Trophoblast cell (in vitro differentiated cells and primary cell): ENCODE data around the gene RTN4R.
"Not testable (repeated sequence)": the region's sequence is repeated elsewhere in the genome, so short reads cannot be mapped to it uniquely, and the experiment has no call there.

Experiments used
- DNase-seq, 2 donors: peaks; one replicate each; pipeline ENCODE4 v3.0.0-alpha.2; 2016
- H2AFZ ChIP-seq: 2 replicates; pipeline ENCODE4 v1.6.1; 2013; ENCODE audit warnings: low read length, moderate library complexity, mild to moderate bottlenecking; ENCODE audit not compliant: insufficient read depth, poor library complexity
- H2AK5ac ChIP-seq: 2 replicates; pipeline ENCODE4 v1.6.1; 2013; ENCODE audit warnings: mild to moderate bottlenecking, low read length
- H2BK120ac ChIP-seq: 2 replicates; pipeline ENCODE4 v1.6.1; 2013; ENCODE audit warnings: low read length, mild to moderate bottlenecking, moderate library complexity; ENCODE audit not compliant: insufficient read depth, poor library complexity
- H2BK12ac ChIP-seq: 2 replicates; pipeline ENCODE4 v1.6.1; 2013; ENCODE audit warnings: mild to moderate bottlenecking, low read length, moderate library complexity
- H2BK5ac ChIP-seq: 2 replicates; pipeline ENCODE4 v1.6.1; 2013; ENCODE audit warnings: low read length, low read depth, moderate library complexity, mild to moderate bottlenecking; ENCODE audit not compliant: poor library complexity
- H3K14ac ChIP-seq: 2 replicates; pipeline ENCODE4 v1.6.1; 2013; ENCODE audit warnings: mild to moderate bottlenecking, low read length
- H3K18ac ChIP-seq: 2 replicates; pipeline ENCODE4 v1.6.1; 2013; ENCODE audit warnings: mild to moderate bottlenecking, low read length
- H3K23ac ChIP-seq: 2 replicates; pipeline ENCODE4 v1.6.1; 2013; ENCODE audit warnings: low read length
- H3K27ac ChIP-seq: 2 replicates; pipeline ENCODE4 v1.5.1; 2013; ENCODE audit warnings: low read depth, mild to moderate bottlenecking, inconsistent platforms, low read length, moderate library complexity
- H3K27me3 ChIP-seq: 2 replicates; pipeline ENCODE4 v1.6.1; 2013; ENCODE audit warnings: inconsistent platforms, mild to moderate bottlenecking, low read length, moderate library complexity; ENCODE audit not compliant: insufficient read depth
- H3K36me3 ChIP-seq, 2 experiments: 1 replicate in 1 of 2; 2 replicates in 1 of 2; pipeline ENCODE4 v1.6.1; 2013; ENCODE audit warnings: low read length in 2 of 2, mild to moderate bottlenecking in 2 of 2, moderate library complexity in 1 of 2; ENCODE audit not compliant: insufficient read depth in 2 of 2, control insufficient read depth in 1 of 2
- H3K4ac ChIP-seq: 2 replicates; pipeline ENCODE4 v1.6.1; 2013; ENCODE audit warnings: low read depth, mild to moderate bottlenecking, low read length, moderate library complexity
- H3K4me1 ChIP-seq, 2 experiments: 1 replicate in 1 of 2; 2 replicates in 1 of 2; pipeline ENCODE4 v1.6.1; 2013; ENCODE audit warnings: low read length in 2 of 2, mild to moderate bottlenecking in 2 of 2, moderate library complexity in 1 of 2; ENCODE audit not compliant: insufficient read depth in 2 of 2, control insufficient read depth in 1 of 2
- H3K4me2 ChIP-seq: 2 replicates; pipeline ENCODE4 v1.6.1; 2013; ENCODE audit warnings: inconsistent platforms, mild to moderate bottlenecking, low read length, moderate library complexity
- H3K4me3 ChIP-seq: 2 replicates; pipeline ENCODE4 v1.5.1; 2013; ENCODE audit warnings: mild to moderate bottlenecking, low read depth, low read length, inconsistent platforms
- H3K79me1 ChIP-seq: one replicate; pipeline ENCODE4 v1.6.1; 2013; ENCODE audit warnings: low read length
- H3K79me2 ChIP-seq: 2 replicates; pipeline ENCODE4 v1.6.1; 2013; ENCODE audit warnings: low read length, mild to moderate bottlenecking; ENCODE audit not compliant: control insufficient read depth, insufficient read depth, poor library complexity
- H3K9ac ChIP-seq: 2 replicates; pipeline ENCODE4 v1.6.1; 2013; ENCODE audit warnings: mild to moderate bottlenecking, low read length
- H3K9me3 ChIP-seq: 2 replicates; pipeline ENCODE4 v1.6.1; 2013; ENCODE audit warnings: low read depth, mild to moderate bottlenecking, control low read depth, inconsistent platforms, low read length; ENCODE audit not compliant: insufficient read depth
- H4K12ac ChIP-seq: 2 replicates; pipeline ENCODE4 v1.6.1; 2013; ENCODE audit warnings: low read depth, mild to moderate bottlenecking, low read length, moderate library complexity
- H4K8ac ChIP-seq: 2 replicates; pipeline ENCODE4 v1.6.1; 2013; ENCODE audit warnings: low read depth, mild to moderate bottlenecking, low read length, moderate library complexity
- H4K91ac ChIP-seq: one replicate; pipeline ENCODE4 v1.6.1; 2013; ENCODE audit warnings: low read depth, mild to moderate bottlenecking, low read length, moderate library complexity
- WGBS: extraction: QIAGEN DNeasy Blood & Tissue Kit; methylation state at CpG from one replicate; pipeline ENCODE4 v1.1.7; 2013; ENCODE audit warnings: missing lambda C conversion rate; ENCODE audit not compliant: insufficient read length, insufficient coverage; ENCODE audit errors: extremely low coverage; 5-methylcytosine and 5-hydroxymethylcytosine counted together

RTN4R gene

GRCh38 chr22:20308806-20309650 lies 40.9 kb upstream of the RTN4R start:
- not testable (repeated sequence) for H3K4me2 ChIP-seq, H3K14ac ChIP-seq, H3K4ac ChIP-seq, H2AK5ac ChIP-seq, H2BK12ac ChIP-seq, H3K27me3 ChIP-seq, H3K27ac ChIP-seq, H2BK120ac ChIP-seq, H3K9ac ChIP-seq, H4K8ac ChIP-seq, DNase-seq, H3K36me3 ChIP-seq, H3K23ac ChIP-seq, H4K91ac ChIP-seq, H3K79me2 ChIP-seq, H3K4me1 ChIP-seq, H3K18ac ChIP-seq, H3K9me3 ChIP-seq, H3K79me1 ChIP-seq, H2AFZ ChIP-seq, H2BK5ac ChIP-seq, H4K12ac ChIP-seq, H3K4me3 ChIP-seq
- WGBS = no CpG with 5 or more reads among the region's 22 CpGs

DNA sequence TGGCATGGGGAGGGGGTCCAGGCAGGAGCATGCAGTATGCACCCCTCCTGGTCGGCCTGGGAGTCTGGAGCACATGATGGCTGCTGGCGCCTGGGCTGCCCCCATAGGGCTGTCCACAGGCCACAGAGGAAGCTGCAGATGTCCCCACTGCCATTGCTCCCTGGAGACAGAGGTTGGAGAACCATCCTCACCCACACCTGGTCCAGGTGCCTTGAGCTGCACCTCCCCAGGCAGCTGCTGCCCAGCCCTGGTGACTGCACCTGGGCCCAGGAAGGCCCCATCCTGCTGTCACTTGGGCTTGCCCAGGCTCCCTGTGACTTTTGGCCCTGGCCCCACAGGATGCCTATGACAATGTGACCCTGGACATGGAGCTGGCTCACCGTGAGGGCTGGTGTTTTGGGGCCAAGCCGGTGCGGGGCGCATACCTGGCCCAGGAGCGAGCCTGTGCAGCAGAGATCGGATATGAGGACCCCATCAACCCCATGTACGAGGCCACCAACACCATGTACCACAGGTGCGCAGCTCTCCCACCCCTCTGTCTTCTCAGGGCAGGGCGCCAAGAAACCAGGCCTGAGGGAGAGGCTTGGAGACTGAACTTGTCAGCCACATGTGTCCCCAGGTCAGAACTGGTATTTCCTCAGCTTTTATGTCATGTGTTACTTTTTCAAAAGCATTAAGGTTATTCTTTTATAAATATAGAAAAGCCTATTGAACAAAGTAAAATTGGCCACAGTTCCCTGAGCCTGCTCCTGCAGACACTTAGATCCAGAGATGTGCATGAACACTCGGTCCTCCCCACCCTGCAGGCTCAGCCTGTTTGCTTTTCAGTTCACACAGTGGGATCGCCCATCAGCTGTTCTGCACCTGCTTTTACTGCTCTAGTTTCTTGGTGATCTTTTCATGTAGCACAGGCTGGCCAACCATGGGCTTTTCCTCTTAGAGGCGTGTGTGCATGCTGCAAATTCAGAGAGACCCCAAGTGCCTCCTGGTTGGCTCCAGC lies 39.6 kb upstream of the RTN4R start:
- not testable (repeated sequence) for H3K23ac ChIP-seq, H4K91ac ChIP-seq, H4K12ac ChIP-seq, H3K4me2 ChIP-seq, H3K4me3 ChIP-seq, H3K9me3 ChIP-seq, H3K14ac ChIP-seq, H3K36me3 ChIP-seq, H3K79me2 ChIP-seq, H2AFZ ChIP-seq, H2AK5ac ChIP-seq, H3K27me3 ChIP-seq, H3K18ac ChIP-seq, H3K9ac ChIP-seq, H3K4me1 ChIP-seq, H2BK5ac ChIP-seq, DNase-seq, H2BK12ac ChIP-seq, H4K8ac ChIP-seq, H3K4ac ChIP-seq, H2BK120ac ChIP-seq, H3K27ac ChIP-seq, H3K79me1 ChIP-seq
- WGBS = no CpG with 5 or more reads among the region's 14 CpGs

DNA sequence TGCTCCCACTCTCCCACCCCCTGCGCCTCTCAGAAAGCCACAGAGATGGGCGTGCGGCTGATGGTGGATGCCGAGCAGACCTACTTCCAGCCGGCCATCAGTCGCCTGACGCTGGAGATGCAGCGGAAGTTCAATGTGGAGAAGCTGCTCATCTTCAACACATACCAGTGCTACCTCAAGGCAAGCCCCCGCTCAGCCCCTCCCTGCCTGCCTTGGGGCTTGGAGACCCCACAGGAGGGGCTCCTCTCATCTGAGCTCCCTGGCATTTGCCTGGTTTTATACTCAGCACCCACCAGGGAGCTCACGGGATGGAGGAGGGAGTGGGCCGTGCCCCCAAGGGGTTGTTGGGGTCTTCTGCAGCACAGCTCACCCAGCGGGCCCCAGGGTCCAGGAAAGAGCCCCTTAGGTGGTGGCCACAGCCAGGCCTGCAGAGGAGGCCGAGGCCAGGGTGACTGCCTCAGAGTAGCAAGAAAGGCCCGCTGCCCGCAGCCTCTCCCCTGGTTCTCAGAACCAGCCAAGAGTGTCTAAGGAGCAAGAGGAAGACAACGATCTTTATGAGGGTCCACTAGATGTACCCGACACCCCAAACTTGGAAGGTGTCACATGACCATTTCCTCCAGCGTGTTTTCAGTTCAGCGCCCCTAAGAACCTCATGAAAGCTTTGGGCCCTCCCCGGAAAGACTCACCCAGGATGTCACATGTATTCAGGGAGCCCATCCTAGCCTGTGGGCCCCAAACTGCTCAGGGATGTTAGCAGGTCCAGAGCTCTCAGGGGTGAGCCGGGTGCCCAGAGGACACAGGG lies 38.7 kb upstream of the RTN4R start:
- H3K4me1 ChIP-seq = not testable (repeated sequence)

More for the DNA sequence above, 38.7 kb upstream of the RTN4R start:
- not testable (repeated sequence) for H3K23ac ChIP-seq, H3K27ac ChIP-seq, DNase-seq, H2BK120ac ChIP-seq, H3K27me3 ChIP-seq, H3K14ac ChIP-seq, H3K9ac ChIP-seq, H3K79me2 ChIP-seq, H4K8ac ChIP-seq, H3K18ac ChIP-seq, H2BK5ac ChIP-seq, H2AFZ ChIP-seq, H3K4me3 ChIP-seq, H3K79me1 ChIP-seq, H3K4me2 ChIP-seq, H2BK12ac ChIP-seq, H3K9me3 ChIP-seq, H3K4ac ChIP-seq, H4K12ac ChIP-seq, H4K91ac ChIP-seq, H3K36me3 ChIP-seq, H2AK5ac ChIP-seq
- WGBS = no CpG with 5 or more reads among the region's 21 CpGs
